GM23248 (cell line): ENCODE data around the gene CFLAR.

ENCODE experiments used
- EZH2 ChIP-seq: fragments of 200-600 bp; sonication (generic); IDR thresholded peaks from 2 replicates; pipeline ENCODE4 v1.6.1; 2018; ENCODE audit warnings: antibody characterized with exemption, mild to moderate bottlenecking; ENCODE audit not compliant: insufficient read depth, poor library complexity, severe bottlenecking
- EZH2phosphoT487 ChIP-seq: fragments of 200-600 bp; sonication (generic); IDR thresholded peaks from 2 replicates; pipeline ENCODE4 v1.6.1; 2018; ENCODE audit warnings: antibody characterized with exemption, moderate library complexity, mild to moderate bottlenecking, low read depth; ENCODE audit not compliant: insufficient read depth

DNA sequence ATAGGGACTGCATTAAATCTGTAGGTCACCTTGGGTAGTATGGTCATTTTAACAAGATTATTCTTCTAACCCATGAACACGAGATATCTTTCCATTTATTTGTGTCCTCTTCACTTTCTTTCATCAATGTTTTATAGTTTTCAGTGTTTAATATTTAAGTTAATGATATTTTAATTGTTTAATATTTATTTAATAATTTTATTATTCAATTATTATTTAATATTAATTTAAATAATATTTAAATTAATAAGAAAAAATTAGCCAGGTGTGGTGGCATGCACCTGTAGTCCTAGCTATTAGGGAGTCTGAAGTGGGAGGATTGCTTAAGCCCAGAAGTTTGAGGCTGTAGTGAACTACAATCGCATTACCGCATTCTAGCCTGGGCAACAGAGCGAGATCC lies 100.0 kb downstream of the CFLAR start:
- TF ChIP-seq EZH2phosphoT487 (no peak), EZH2 (no peak)
